Stimulated activated CD8-positive, alpha-beta memory T cell treated with anti-CD3 and anti-CD28 coated beads, Interleukin-7, amount 100 ng/mL, for 1 hour (primary cell): ENCODE data around the gene FAM184B.
"Not testable (repeated sequence)": the region's sequence is repeated elsewhere in the genome, so short reads cannot be mapped to it uniquely, and the experiment has no call there.

ENCODE experiments used
- DNase-seq, 2 donors: peaks; one replicate each; pipeline ENCODE4 v3.0.0-alpha.2; 2020; ENCODE audit warnings: low read depth in 2 of 2

FAM184B gene

DNA sequence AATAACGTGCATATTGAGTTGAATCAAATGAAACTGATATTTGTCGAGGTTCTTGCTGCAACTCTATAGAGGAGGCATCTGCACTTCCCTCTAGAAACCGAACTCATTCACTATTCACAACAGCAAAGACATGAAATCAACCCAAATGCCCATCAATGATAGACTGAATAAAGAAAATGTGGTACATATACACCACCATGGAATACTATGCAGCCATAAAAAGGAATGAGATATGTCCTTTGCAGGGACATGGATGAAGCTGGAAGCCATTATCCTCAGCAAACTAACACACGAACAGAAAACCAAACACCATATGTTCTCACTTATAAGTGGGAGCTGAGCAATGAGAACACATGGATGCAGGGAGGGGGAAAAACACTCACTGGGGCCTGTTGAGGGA lies 96.8 kb downstream of the FAM184B start:
- DNase-seq: not testable (repeated sequence)

DNA sequence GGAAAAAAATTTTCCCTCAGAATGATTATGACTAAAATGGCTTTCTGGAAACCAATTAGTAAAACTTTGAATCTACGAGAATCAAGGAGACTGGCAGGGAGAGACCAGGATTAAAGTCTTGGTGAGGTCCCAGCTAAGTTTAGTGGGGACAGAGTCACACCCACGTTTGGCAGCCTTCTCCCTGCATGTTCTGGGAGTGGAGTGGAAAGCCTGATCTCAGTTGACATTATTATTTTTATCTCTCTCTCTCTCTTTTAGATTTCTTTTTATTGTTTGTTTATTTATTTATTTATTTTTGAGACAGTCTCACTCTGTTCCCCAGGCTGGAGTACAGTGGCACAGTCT lies 99.2 kb downstream of the FAM184B start:
- no peak for DNase-seq

DNA sequence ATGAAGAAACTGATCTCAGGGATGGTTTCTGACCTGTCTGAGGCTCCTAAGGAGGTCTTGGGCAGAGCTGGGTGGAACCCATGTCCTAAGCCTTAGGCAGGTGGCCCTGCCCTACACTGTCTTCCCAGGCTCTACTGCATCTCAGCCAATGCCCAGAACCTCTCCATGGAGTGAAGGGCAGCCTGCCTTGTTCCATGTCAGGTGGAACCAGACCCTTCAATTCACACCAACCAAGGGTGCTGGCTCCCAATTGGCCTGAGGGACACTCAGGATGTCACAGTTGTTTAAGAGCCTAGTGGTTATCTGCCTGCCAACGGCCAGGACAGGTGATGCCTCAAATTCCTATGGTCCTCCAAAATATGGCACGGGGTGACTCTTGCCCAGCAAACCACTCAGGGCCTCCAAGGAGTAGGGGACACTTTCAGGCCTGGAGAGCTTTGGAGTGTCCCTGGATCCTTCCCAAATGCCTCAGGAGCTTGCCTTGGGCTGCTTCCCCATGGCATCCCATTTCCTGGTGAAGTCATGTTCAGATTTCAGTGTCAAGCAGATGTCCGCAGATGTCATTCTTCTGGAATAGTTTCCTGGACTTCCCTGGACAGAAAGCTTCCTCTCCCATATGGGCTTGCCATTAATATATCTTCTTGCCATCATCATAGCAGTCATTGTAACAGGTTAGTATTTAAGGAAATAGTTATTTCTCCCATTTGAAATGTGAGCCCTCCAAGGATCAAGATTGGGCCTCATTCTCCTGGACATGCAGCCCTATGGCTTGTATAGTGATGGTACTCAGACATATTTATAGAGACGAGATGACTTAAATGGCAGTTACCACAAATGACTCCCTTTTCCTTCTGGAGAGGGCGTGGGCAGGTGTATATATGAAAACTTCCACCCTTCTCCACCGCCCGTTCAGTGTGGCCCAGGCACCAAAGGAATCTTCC lies 99.9 kb downstream of the FAM184B start:
- no peak for DNase-seq

DNA sequence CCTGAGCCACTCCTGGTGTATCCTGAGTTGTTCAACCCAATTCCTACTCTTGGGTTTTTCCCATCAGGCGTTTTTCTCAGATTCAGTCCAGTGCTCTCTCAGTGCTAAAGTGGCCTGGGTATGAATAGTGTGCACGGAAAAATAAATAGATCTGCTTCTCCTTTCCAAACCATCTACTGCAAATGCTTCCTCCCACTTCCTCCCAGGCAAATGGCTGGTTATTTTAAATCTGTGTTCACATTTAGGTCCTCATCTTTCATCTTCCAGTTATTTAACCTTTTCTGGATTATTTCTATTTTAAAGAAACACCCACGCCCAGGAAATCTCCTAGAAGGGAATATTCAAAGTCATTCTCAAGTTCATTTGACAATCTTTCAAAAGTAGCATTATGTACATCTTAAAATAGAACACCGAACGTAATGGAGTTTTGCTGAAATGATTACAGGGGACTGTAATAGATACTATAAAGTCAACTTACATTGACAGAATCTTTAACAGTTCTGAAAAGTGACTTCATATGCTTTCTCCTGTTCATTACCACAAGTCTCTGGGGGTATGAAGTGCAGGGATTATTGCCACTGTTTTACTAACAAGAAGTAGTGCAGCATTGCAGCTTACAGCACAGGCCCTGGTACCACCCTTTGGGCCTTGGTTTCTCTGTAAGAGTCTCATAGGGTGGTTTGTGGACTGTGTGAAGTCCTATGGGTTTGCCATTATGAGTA lies 100.7 kb downstream of the FAM184B start:
- DNase-seq: no peak

DNA sequence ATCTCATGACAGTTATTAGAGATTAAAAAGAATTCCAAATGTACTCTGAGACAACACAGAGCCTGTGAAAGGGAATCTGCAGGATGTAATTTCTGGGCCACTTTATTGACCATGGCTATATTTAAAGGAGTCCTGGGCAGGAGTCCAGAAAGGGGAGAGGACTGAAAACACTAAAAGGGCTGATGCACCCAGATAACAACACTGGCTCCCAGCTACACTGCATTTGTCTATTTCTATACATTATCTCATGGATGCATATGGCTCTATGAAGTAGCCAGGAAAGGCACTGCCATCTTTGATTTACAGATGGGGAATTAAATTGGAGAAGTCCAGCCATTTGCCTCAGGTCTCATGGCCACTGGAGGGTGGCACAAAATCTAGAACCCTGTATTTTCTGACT lies 111.0 kb downstream of the FAM184B start:
- DNase-seq: no peak

DNA sequence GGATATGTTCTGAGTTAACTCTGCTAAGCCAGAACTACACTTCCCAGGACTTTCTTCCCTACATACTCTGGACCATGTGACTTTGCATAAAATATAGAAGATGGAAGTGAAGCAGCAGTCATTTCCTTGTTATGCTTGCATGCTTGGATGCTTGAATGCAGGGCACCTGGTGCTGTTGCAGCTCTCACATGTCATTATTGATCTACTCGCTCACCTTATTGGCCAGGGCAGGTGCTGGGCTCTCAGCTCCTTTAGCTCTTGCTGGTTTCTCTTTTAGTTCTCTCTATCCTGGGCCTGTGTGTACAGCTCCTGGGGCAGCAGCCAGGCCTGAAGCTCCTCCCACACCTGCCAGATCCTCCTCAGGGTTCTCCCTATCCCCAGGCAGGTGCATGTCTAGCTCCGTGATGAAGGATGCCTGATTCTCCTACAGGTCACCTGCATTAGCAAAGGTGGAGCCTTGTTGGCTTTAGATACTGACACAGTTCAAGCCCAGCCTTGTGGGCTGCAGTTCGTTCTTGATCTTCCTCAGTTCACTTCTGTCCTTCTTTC lies 113.7 kb downstream of the FAM184B start:
- no peak for DNase-seq

DNA sequence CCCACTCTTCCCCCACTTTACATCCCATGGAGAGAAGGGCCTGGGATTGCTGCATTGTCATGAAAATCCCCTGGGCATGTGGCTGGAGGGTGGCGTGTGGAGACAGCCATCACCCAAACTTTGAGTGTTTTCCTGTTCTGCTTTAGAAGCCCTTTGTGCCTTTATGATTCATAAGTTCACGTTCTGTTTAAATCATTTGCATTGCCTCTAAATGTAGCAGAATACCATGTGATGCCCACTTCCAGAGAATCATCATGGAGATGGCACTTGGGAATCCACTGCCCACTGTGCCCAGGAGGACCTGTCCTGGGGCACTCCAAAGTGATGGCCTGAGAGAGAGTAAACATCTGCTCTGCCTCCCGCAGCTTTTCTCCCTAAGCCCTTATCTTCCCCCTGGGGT lies 114.2 kb downstream of the FAM184B start:
- DNase-seq: no peak

DNA sequence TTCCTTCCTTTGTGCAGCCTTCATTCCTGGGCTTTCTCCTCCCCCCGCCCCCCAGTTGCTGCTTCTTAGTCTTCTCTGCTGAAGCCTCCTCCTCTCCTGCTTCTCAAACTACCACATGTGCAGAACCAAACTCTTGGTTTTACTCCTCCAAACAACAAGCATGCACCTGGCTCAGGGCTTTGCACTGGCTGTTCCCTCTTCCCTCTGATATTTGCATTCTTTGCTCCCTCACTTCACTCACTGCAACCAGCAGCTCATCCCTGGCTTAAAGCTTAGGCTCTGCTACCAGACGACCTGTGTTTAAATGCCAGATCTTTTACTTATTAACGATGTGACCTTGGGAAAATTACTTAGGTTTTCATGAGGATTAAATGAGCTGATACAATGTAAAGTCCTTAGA lies 115.6 kb downstream of the FAM184B start:
- no peak for DNase-seq

DNA sequence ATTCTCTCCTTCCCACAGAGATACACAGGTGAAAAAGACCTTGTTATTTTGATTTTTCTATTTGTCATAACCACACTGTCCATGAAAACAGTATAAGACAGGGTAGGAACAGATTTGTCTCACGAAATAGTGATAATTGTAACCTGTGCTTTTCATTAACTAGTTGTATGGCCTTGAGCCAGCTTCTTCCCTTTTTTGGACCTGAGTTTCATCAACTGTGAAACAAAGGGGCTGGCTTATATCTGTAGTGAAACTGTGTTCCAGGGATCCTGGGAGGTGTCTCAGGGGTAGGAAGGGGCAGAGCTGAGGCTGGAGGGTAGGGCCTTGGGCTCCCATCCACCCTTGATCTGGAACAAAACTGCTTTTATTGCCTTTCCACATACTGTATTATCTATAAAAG lies 116.1 kb downstream of the FAM184B start:
- no peak for DNase-seq

DNA sequence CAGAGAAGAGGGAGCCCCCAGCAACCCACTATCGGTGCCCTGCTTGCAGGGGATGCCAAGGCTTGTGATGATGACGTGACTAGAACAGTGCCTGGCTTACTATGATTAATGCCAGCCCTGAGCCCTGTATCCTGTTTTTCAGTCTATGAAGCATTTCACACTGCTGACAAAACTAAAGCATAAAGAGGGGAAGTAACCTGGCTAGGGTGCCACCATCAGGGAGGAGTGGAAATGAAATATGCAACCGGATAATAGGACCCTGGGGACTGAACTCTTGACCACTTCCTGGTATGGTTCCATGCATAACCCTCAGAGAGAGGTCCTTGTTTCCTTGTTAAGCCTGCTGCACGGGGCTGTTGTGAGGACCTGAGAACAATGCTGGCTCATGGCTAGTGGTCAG lies 116.7 kb downstream of the FAM184B start:
- no peak for DNase-seq

DNA sequence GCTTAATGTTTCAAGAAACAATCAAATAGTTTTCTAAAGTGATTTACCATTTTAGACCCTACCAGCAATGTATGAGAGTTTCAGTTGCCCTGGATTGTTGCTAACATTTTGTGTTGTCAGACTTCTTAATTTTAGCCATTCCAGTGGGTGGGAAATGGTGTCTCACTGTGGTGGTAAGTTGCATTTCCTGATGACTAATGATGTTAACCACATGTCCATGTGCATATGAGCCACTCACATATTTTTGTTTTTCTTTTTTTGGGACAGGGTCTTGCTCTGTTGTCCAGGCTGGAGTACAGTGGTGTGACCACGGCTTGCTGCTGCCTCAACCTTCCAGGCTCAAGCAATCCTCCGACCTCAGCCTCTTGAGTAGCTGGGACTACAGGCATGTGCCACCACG lies 118.7 kb downstream of the FAM184B start:
- no peak for DNase-seq

DNA sequence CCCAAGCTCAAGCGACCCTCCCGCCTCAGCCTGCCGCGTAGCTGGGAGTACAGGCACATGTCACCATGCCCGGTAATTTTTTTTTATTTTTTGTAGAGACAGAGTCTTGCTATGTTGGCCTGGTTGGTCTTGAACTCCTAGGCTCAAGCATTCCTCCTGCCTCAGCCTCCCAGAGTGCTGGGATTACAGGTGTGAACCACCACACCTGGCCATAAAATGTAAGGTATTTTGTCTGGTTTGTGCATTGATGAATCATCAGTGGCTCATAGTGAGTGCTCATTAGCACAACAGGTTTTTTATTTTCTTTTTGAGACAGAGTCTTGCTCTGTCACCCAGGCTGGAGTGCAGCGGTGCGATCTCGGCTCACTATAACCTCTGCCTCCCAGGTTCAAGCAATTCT lies 122.2 kb downstream of the FAM184B start:
- DNase-seq: not testable (repeated sequence)

DNA sequence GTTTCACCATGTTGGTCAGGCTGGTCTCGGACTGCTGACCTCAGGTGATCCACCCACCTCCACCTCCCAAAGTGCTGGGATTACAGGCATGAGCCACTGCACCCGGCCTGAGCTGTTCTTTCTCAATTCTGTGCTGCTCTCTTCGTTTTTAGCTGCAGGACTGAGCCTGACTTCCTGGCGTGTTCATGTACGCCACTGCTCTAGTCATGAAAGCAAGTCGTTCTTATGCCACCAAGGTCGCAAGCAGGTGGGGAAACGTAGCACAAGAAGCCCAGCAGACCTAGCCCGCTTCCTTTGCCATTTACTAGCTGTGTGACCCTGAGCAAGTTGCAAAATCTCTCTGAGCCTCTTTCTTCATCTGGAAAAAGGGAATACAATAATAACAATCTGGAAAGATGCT lies 123.6 kb downstream of the FAM184B start:
- DNase-seq: no peak

DNA sequence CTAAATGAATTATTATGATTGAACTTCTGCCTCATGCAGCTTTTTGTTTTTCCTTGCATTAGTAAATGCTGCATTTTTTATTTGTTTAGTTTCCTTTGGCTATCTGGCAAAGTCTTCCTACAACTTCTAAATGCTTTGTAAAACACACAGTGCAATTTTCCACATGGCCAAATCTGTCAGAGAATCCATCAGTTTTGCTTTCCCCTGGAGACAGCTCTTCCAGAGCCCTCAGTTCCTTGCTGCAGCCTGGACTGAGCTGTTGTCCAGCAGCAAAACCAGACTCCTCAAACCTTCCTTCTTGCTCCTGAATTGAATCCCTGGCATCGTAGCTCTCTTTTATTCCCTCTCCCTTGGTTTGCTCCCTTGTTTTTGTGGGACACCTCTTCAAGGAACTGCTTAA lies 124.3 kb downstream of the FAM184B start:
- no peak for DNase-seq

DNA sequence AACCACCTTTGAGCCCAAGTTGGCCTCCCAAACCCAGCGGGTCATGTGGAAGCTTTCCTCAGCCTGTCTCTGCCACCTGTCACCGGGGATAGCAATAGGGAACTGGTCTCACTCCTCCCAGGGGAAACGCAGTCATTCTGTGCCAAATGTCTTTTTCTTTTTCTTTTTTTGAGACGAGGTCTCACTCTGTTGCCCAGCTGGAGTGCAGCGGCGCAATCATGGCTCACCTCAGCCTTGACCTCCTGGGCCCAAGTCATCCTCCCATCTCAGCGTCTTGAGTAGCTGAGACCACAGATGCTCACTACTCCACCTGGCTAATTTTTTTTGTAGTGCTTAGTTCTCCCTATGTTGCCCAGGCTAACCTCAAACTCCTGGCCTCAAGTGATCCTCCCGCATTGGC lies 126.7 kb downstream of the FAM184B start:
- no peak for DNase-seq

DNA sequence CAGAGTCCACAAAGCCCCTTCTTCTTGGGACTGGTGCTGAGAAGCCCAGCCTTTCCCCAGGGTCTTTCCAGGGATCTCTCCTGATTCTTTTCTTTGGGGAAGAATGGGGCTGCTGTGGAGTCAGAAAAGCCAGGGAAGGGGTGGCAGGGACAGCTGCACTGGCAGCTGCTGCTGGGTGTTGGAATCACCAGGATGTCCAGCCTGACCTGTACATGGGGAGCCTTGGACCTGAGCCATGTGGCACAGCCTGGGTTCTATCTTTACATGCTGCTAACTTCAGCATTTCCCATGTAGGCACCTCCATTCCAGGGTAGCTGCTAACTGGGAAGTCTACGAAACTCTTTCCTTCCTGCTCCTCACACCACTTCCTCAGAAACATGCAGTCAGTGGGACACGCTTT lies 131.0 kb downstream of the FAM184B start:
- DNase-seq: no peak

DNA sequence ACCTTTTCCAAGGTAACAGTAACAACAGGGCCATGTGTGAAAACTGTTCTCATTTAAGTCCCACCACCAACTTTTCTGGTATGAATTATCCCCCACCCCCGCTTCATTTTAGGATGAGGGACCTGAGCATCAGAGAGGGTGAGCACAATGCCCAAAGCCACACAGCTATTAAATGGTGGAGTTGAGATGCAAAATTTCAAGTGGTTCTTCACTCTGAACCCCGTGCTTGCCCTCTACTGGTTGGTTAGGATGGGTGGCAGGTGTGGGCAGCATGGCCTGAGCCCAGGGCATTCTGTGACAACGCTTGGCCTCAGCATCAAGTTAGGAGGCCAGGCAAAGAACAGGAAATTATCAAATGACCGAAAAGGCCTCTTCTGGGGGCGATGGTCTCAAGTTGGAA lies 133.5 kb downstream of the FAM184B start:
- no peak for DNase-seq

DNA sequence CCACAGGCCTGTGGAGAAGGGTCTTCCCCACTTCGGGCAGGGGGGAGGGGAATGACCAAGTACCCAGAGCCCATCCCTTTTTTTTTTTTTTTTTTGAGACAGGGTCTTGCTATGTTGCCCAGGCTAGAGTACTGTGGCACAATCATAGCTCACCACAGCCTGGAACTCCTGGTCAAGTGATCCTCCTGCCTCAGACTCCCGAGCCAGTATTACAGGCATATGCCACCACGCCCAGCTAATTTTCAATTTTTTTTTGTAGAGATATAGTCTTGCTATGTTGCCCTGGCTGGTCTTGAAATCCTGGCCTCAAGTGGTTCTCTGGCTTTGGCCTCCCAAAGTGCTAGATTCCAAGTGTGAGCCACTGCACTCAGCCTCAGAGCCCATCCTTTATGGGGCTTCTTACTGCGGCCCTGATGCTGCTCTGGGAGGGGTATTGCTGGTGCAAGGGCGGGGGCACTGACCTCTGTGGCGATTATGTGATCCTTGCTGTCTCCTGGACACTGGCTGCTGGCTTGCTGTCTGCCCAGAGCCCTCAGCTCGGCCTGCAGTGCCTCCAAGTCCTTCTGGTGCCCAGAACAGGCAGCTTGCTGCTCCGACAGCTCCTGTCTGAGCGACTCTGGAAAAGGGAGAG lies 134.1 kb downstream of the FAM184B start:
- no peak for DNase-seq

DNA sequence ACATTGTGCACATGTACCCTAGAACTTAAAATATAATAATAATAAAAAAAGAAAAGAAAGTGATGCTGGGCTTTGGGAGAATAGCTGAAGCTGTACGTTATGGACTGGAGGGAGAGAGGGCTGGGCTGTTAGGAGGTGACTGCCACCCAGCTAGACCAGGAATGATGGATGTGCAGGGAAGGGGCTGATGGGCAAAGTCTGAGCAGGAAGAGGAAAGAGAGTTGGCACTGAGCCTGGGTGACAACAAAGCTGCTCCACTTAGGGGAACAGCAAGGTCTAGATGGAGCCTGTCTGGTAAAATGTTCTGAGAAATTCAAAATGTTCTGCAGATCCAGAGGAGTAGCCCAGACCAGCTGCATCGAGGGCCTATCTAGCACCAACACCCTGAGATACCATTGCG lies 134.7 kb downstream of the FAM184B start:
- no peak for DNase-seq

DNA sequence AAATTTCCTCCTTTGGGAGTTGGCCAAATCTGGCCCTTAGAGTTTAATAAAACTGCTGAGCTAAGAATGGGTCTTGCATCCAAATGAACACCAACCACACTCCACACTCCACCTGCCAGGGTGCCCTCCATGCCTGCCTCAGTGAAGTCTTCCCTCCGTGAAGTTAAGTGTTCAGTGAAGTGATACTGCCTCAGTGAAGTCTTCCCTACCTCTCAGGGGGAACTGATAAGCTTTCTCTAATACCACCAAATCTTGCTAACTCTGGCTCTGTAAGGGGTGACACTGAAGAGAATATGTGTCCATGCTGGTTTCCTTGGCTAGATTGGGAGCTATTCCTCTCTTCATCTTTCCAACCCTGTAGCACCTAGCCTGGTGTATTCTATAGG lies 139.0 kb downstream of the FAM184B start:
- no peak for DNase-seq

DNA sequence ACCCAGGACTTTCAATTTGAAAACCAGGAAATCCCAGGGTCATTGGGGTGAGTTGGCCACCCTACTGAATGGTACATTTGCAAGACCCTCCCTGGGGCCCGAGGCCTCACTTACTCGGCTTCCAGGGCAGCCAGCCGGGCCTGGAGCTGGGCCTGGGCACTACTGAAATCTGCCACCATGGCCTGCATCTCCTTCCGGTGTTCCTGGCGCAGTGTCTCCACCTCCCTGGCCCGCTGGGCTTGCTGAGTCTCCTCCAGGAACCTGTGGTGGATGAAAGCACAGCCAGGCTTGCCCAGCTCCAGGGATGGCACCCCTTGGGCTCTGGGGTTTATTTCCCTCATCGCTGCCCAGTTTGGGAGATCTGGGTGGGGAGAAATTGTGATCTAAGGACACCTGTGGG lies 142.3 kb downstream of the FAM184B start:
- no peak for DNase-seq
